ENCODE measurements around the gene PCSK6.
"Not testable (repeated sequence)": the region's sequence is repeated elsewhere in the genome, so short reads cannot be mapped to it uniquely, and the experiment has no call there.

PCSK6 gene

GRCh38 chr15:101308604-101309435 lies 180.7 kb downstream of the PCSK6 start:
- no peak for DNase-seq (ENCODE audit: low spot score)

GRCh38 chr15:101307897-101308603 lies 181.5 kb downstream of the PCSK6 start:
- no peak for DNase-seq (ENCODE audit: low spot score)

GRCh38 chr15:101307048-101307896 lies 182.2 kb downstream of the PCSK6 start:
- no peak for DNase-seq (ENCODE audit: low spot score)

GRCh38 chr15:101306341-101307047 lies 183.0 kb downstream of the PCSK6 start:
- DNase-seq (ENCODE audit: low spot score): no peak

GRCh38 chr15:101305820-101306255 lies 183.7 kb downstream of the PCSK6 start:
- DNase-seq (ENCODE audit: low spot score): no peak

- no peak for DNase-seq (ENCODE audit: low spot score)
These were observed 186.1 kb downstream of the PCSK6 start for GRCh38 chr15:101303408-101303807.

GRCh38 chr15:101296418-101297405 lies 192.8 kb downstream of the PCSK6 start:
- no peak for DNase-seq (ENCODE audit: low spot score)

GRCh38 chr15:101295607-101296161 lies 193.8 kb downstream of the PCSK6 start:
- DNase-seq (ENCODE audit: low spot score): no peak

GRCh38 chr15:101294731-101295606 lies 194.5 kb downstream of the PCSK6 start, which contains the start of gene SNRPA1:
TSS of gene SNRPA1 (minus strand) at chr15:101295248. CDS start at chr15:101295178, 70 bp downstream.
- peak; percentile 97 for DNase-seq (ENCODE audit: low spot score)

GRCh38 chr15:101293122-101293521 lies 196.4 kb downstream of the PCSK6 start:
- no peak for DNase-seq (ENCODE audit: low spot score)

- DNase-seq (ENCODE audit: low spot score): peak; percentile 69
These were observed 200.5 kb downstream of the PCSK6 start for GRCh38 chr15:101288905-101289513.

GRCh38 chr15:101287342-101287741 lies 202.2 kb downstream of the PCSK6 start:
- not testable (repeated sequence) for DNase-seq (ENCODE audit: low spot score)

GRCh38 chr15:101286471-101287114 lies 202.9 kb downstream of the PCSK6 start:
- no peak for DNase-seq (ENCODE audit: low spot score)

- DNase-seq (ENCODE audit: low spot score): no peak
These were observed 205.6 kb downstream of the PCSK6 start for GRCh38 chr15:101283931-101284330.

GRCh38 chr15:101280007-101280406 lies 209.5 kb downstream of the PCSK6 start:
- no peak for DNase-seq (ENCODE audit: low spot score)

- DNase-seq (ENCODE audit: low spot score): no peak
These were observed 211.5 kb downstream of the PCSK6 start for GRCh38 chr15:101277943-101278564.

- DNase-seq (ENCODE audit: low spot score): peak; percentile 87
These were observed 212.3 kb downstream of the PCSK6 start, which contains the start of gene SELENOS for GRCh38 chr15:101277038-101277822. TSS of gene SELENOS (minus strand) at chr15:101277485. CDS start at chr15:101277417, 68 bp downstream.

Data from activated CD4-positive, alpha-beta T cell treated with anti-CD3 and anti-CD28 coated beads, Interleukin-2, Interleukin-4, amounts not matched to agents 100 ng/mL and 50 ng/mL, durations not matched to agents 16 hours and 8 hours (primary cell).